ENCODE results near the gene OTOGL. TPM values are rescaled to one million over a fixed set of nuclear protein-coding genes. Genes with fewer than 3 reads are reported as not detected.

Gene OTOGL
- total RNA-seq, 2 experiments from 2014 or later: not detected

DNA sequence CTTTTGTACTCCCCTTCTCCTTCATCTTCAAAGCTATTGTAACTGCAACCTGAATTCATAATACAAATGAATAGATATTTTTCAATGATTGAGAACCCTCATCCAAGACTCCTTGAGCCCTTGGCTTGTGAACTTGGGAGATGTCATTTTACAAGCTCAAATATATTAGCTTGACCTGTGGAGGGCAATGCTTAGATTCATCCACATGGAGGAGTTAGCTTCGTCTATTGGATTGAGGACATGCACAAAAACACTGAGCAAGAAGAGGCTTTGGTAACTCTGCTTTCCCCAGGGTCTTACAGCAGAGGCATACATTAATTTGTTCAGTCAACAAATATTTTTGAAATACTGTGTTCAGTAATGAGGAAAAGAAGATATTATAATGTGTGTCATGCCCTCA is 101.1 kb downstream of the OTOGL start:
- no peaks in the 10 kb centered on the region for H3K9me3 ChIP-seq (ENCODE audit: low read length)
- no peaks in the 10 kb centered on the region for H3K4me1 ChIP-seq (ENCODE audit: insufficient read depth, low read length, poor library complexity, severe bottlenecking)
- ChIA-PET POLR2A (no interaction called here), CTCF (ENCODE audit: unreplicated experiment) (no interaction called here)
- intact Hi-C loops (cut with micrococcal nuclease; ENCODE audit: unreplicated experiment): no loop called here
- no TSS peak for BruUV-seq (replicated peaks)
- DNase-seq (ENCODE audit: low spot score): no peak
- H2AFZ ChIP-seq (ENCODE audit: low read length): no peak overlapping the region
- H3K9me2 ChIP-seq (ENCODE audit: insufficient read depth, low read length): no peaks in the 10 kb centered on the region
- H3K27ac ChIP-seq (ENCODE audit: low read depth, low read length, poor library complexity, severe bottlenecking): no peak overlapping the region
- no peak overlapping the region for H3K4me2 ChIP-seq (ENCODE audit: low read length)
- H3K4me3 ChIP-seq (ENCODE audit: low read depth, low read length, poor library complexity, severe bottlenecking): no peak overlapping the region
- H3K36me3 ChIP-seq (ENCODE audit: insufficient read depth, low read length): no peaks in the 10 kb centered on the region
- no peaks in the 10 kb centered on the region for H3K79me2 ChIP-seq (ENCODE audit: insufficient read depth, low read depth, low read length)
- H4K20me1 ChIP-seq (ENCODE audit: insufficient read depth, low read length): no peaks in the 10 kb centered on the region
- no peak for TF ChIP-seq EZH2phosphoT487 (IDR thresholded peaks at IDR 0.05; ENCODE audit: borderline replicate concordance, low read depth, low read length)
- TF ChIP-seq, protein P1, sequence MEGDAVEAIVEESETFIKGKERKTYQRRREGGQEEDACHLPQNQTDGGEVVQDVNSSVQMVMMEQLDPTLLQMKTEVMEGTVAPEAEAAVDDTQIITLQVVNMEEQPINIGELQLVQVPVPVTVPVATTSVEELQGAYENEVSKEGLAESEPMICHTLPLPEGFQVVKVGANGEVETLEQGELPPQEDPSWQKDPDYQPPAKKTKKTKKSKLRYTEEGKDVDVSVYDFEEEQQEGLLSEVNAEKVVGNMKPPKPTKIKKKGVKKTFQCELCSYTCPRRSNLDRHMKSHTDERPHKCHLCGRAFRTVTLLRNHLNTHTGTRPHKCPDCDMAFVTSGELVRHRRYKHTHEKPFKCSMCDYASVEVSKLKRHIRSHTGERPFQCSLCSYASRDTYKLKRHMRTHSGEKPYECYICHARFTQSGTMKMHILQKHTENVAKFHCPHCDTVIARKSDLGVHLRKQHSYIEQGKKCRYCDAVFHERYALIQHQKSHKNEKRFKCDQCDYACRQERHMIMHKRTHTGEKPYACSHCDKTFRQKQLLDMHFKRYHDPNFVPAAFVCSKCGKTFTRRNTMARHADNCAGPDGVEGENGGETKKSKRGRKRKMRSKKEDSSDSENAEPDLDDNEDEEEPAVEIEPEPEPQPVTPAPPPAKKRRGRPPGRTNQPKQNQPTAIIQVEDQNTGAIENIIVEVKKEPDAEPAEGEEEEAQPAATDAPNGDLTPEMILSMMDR (conservative IDR thresholded peaks at IDR 0.05; ENCODE audit: low read length): no peak

DNA sequence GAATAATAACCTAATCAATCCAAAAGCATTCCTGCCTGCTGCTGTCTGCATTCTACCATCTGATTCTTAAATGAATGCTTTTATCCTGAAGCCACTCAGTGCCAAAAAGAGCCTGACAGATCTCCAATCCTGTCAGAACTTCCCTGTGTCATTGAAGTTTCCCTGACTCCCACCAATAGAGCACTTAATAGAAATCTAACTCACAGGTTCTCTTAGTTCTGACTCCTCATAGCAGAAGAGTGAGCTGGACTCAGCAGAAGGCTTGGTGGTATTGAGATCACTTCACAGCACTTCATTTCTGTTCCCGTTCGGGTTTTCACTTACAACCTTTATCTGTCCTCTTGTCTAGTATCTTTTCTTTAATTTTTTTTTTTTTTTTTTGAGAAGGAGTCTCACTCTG is 102.6 kb downstream of the OTOGL start:
- DNase-seq (ENCODE audit: low spot score): no peak
- POLR2A ChIA-PET: no interaction called here

DNA sequence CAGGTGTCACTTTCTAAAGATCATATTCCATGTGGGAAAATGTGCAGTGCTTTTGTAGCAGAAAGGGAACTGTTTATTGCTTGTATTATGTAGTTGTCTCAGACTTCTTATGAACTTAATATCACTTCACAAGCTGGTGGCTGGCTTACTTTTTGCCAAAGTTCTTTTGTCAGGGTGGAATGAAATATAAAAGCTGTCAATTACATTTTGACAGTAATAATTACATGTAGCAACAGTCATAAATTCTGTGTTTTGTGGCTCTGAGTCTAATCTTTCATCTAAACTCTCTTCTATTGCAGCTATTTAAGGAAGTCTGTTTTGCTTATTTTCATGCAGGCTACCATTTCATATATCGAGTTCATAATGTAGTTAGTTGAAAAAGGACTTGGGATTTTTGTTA is 106.6 kb downstream of the OTOGL start:
- Histone ChIP-seq H3K4me3 (ENCODE audit: low read depth, low read length, poor library complexity, severe bottlenecking) (no peak overlapping the region), H2AFZ (ENCODE audit: low read length) (no peak overlapping the region), H3K4me2 (ENCODE audit: low read length) (no peak overlapping the region), H3K79me2 (ENCODE audit: insufficient read depth, low read depth, low read length) (no peaks in the 10 kb centered on the region), H4K20me1 (ENCODE audit: insufficient read depth, low read length) (no peaks in the 10 kb centered on the region), H3K9me2 (ENCODE audit: insufficient read depth, low read length) (no peaks in the 10 kb centered on the region), H3K27ac (ENCODE audit: low read depth, low read length, poor library complexity, severe bottlenecking) (no peak overlapping the region), H3K9me3 (ENCODE audit: low read length) (no peaks in the 10 kb centered on the region), H3K36me3 (ENCODE audit: insufficient read depth, low read length) (no peaks in the 10 kb centered on the region), H3K4me1 (ENCODE audit: insufficient read depth, low read length, poor library complexity, severe bottlenecking) (no peaks in the 10 kb centered on the region)
- BruUV-seq (replicated peaks): no TSS peak
- TF ChIP-seq, protein P1 (conservative IDR thresholded peaks at IDR 0.05; ENCODE audit: low read length): no peak
- no peak for TF ChIP-seq EZH2phosphoT487 (IDR thresholded peaks at IDR 0.05; ENCODE audit: borderline replicate concordance, low read depth, low read length)
- intact Hi-C loops (cut with micrococcal nuclease; ENCODE audit: unreplicated experiment): no loop called here
- ChIA-PET POLR2A (interaction anchor here (0.6 kb wide), 1 partner anchor 22 kb away, joined by 4 read pairs; no protein-coding TSS in a partner anchor), CTCF (ENCODE audit: unreplicated experiment) (no interaction called here)
- no peak for DNase-seq (ENCODE audit: low spot score)

More for the DNA sequence above, 102.6 kb downstream of the OTOGL start:
- CTCF ChIA-PET (ENCODE audit: unreplicated experiment): no interaction called here
- no peak overlapping the region for H2AFZ ChIP-seq (ENCODE audit: low read length)
- no peak overlapping the region for H3K4me3 ChIP-seq (ENCODE audit: low read depth, low read length, poor library complexity, severe bottlenecking)
- no peaks in the 10 kb centered on the region for H3K36me3 ChIP-seq (ENCODE audit: insufficient read depth, low read length)
- TF ChIP-seq, protein P1 (conservative IDR thresholded peaks at IDR 0.05; ENCODE audit: low read length): no peak
- no peak for TF ChIP-seq EZH2phosphoT487 (IDR thresholded peaks at IDR 0.05; ENCODE audit: borderline replicate concordance, low read depth, low read length)
- H3K9me2 ChIP-seq (ENCODE audit: insufficient read depth, low read length): no peaks in the 10 kb centered on the region
- intact Hi-C loops (cut with micrococcal nuclease; ENCODE audit: unreplicated experiment): no loop called here
- H4K20me1 ChIP-seq (ENCODE audit: insufficient read depth, low read length): no peaks in the 10 kb centered on the region
- no peaks in the 10 kb centered on the region for H3K79me2 ChIP-seq (ENCODE audit: insufficient read depth, low read depth, low read length)
- no TSS peak for BruUV-seq (replicated peaks)
- H3K4me2 ChIP-seq (ENCODE audit: low read length): no peak overlapping the region
- H3K4me1 ChIP-seq (ENCODE audit: insufficient read depth, low read length, poor library complexity, severe bottlenecking): no peaks in the 10 kb centered on the region
- no peaks in the 10 kb centered on the region for H3K9me3 ChIP-seq (ENCODE audit: low read length)
- no peak overlapping the region for H3K27ac ChIP-seq (ENCODE audit: low read depth, low read length, poor library complexity, severe bottlenecking)
